H9 (cell line): ENCODE results near the gene IP6K3. TPM values are rescaled to one million over a fixed set of nuclear protein-coding genes. Genes with fewer than 3 reads are reported as not detected.

Source experiments
- DNase-seq: peaks from one replicate; pipeline ENCODE4 v3.0.0-alpha.2; 2017
- H2AFZ ChIP-seq: one replicate; pipeline ENCODE4 v1.6.1; 2013; ENCODE audit warnings: mild to moderate bottlenecking, low read length, control low read depth, moderate library complexity
- H2AK5ac ChIP-seq: 2 replicates; pipeline ENCODE4 v1.6.1; 2013; ENCODE audit warnings: low read length, control low read depth, mixed read lengths; ENCODE audit not compliant: insufficient read length
- H2BK120ac ChIP-seq: one replicate; pipeline ENCODE4 v1.6.1; 2013; ENCODE audit warnings: low read depth, mild to moderate bottlenecking, low read length, control low read depth, inconsistent platforms; ENCODE audit not compliant: poor library complexity, severe bottlenecking
- H2BK12ac ChIP-seq: 2 replicates; pipeline ENCODE4 v1.6.1; 2013; ENCODE audit warnings: low read length, control low read depth, mixed read lengths, low read depth; ENCODE audit not compliant: insufficient read length
- H2BK15ac ChIP-seq: 2 replicates; pipeline ENCODE4 v1.6.1; 2013; ENCODE audit warnings: low read depth, low read length, control low read depth
- H2BK20ac ChIP-seq: one replicate; pipeline ENCODE4 v1.6.1; 2013; ENCODE audit warnings: low read depth, mild to moderate bottlenecking, low read length, control low read depth, inconsistent platforms; ENCODE audit not compliant: poor library complexity, severe bottlenecking
- H2BK5ac ChIP-seq: 2 replicates; pipeline ENCODE4 v1.6.1; 2013; ENCODE audit warnings: low read length, control low read depth, mixed read lengths; ENCODE audit not compliant: insufficient read length
- H3K14ac ChIP-seq: 2 replicates; pipeline ENCODE4 v1.6.1; 2013; ENCODE audit warnings: low read length, control low read depth; ENCODE audit not compliant: insufficient read depth
- H3K18ac ChIP-seq: 2 replicates; pipeline ENCODE4 v1.6.1; 2013; ENCODE audit warnings: low read depth, mild to moderate bottlenecking, mixed read lengths, low read length, control low read depth; ENCODE audit not compliant: insufficient read length
- H3K23ac ChIP-seq: 2 replicates; pipeline ENCODE4 v1.6.1; 2013; ENCODE audit warnings: low read length, control low read depth, mixed read lengths, low read depth; ENCODE audit not compliant: insufficient read length
- H3K23me2 ChIP-seq: 2 replicates; pipeline ENCODE4 v1.6.1; 2013; ENCODE audit warnings: low read depth, mild to moderate bottlenecking, mixed read lengths, low read length, control low read depth; ENCODE audit not compliant: insufficient read length, poor library complexity, severe bottlenecking
- H3K27ac ChIP-seq: 2 replicates; pipeline ENCODE4 v1.5.1; 2013; ENCODE audit warnings: low read length, control low read depth, mixed read lengths, low read depth; ENCODE audit not compliant: insufficient read length
- H3K27me3 ChIP-seq: 2 replicates; pipeline ENCODE4 v1.6.1; 2013; ENCODE audit warnings: low read length, control low read depth, inconsistent platforms; ENCODE audit not compliant: insufficient read depth
- H3K4ac ChIP-seq: 2 replicates; pipeline ENCODE4 v1.6.1; 2013; ENCODE audit warnings: low read depth, mild to moderate bottlenecking, control low read depth, inconsistent platforms, low read length, moderate library complexity
- H3K4me1 ChIP-seq: 2 replicates; pipeline ENCODE4 v1.6.1; 2013; ENCODE audit warnings: low read length, control low read depth, inconsistent platforms; ENCODE audit not compliant: insufficient read depth
- H3K4me2 ChIP-seq: 2 replicates; pipeline ENCODE4 v1.6.1; 2013; ENCODE audit warnings: low read length, control low read depth, mixed read lengths; ENCODE audit not compliant: insufficient read length, insufficient read depth
- H3K56ac ChIP-seq: 2 replicates; pipeline ENCODE4 v1.6.1; 2013; ENCODE audit warnings: low read depth, mild to moderate bottlenecking, mixed read lengths, low read length, control low read depth; ENCODE audit not compliant: insufficient read length
- H3K79me1 ChIP-seq: 2 replicates; pipeline ENCODE4 v1.6.1; 2013; ENCODE audit warnings: low read depth, mild to moderate bottlenecking, moderate library complexity, low read length, control low read depth, inconsistent platforms; ENCODE audit not compliant: insufficient read depth, poor library complexity, severe bottlenecking
- H3K79me2 ChIP-seq: 2 replicates; pipeline ENCODE4 v1.6.1; 2013; ENCODE audit warnings: low read length, control low read depth, inconsistent platforms; ENCODE audit not compliant: insufficient read depth
- H3K9ac ChIP-seq: 2 replicates; pipeline ENCODE4 v1.6.1; 2013; ENCODE audit warnings: low read length, control low read depth, mixed read lengths; ENCODE audit not compliant: insufficient read length; ENCODE audit errors: extremely low read depth
- H3K9me3 ChIP-seq: one replicate; pipeline ENCODE4 v1.6.1; 2013; ENCODE audit warnings: low read depth, low read length, inconsistent platforms; ENCODE audit not compliant: control insufficient read depth
- H3T11ph ChIP-seq: one replicate; pipeline ENCODE4 v1.6.1; 2013; ENCODE audit warnings: mild to moderate bottlenecking, low read length, control low read depth, inconsistent platforms
- H4K20me1 ChIP-seq: one replicate; pipeline ENCODE4 v1.6.1; 2013; ENCODE audit not compliant: control insufficient read depth, insufficient read length, insufficient read depth
- H4K5ac ChIP-seq: 2 replicates; pipeline ENCODE4 v1.6.1; 2013; ENCODE audit warnings: low read depth, mild to moderate bottlenecking, mixed read lengths, low read length, control low read depth; ENCODE audit not compliant: insufficient read length
- H4K8ac ChIP-seq: replicated peaks from 2 replicates; pipeline ENCODE4 v1.6.1; 2013; ENCODE audit warnings: low read length, control low read depth, mixed read lengths, low read depth; ENCODE audit not compliant: insufficient read length
- H4K91ac ChIP-seq: 2 replicates; pipeline ENCODE4 v1.6.1; 2013; ENCODE audit warnings: low read depth, mild to moderate bottlenecking, moderate library complexity, mixed read lengths, low read length, control low read depth; ENCODE audit not compliant: insufficient read length
- H3K27ac Mint-ChIP-seq, 3 experiments: 2 replicates in 2 of 3; 3 replicates in 1 of 3; pipeline ENCODE4 v1.8.0; 2020 to 2021; ENCODE audit warnings: mixed read lengths in 3 of 3, mild to moderate bottlenecking in 1 of 3, moderate library complexity in 1 of 3
- H3K27me3 Mint-ChIP-seq: 2 replicates; pipeline ENCODE4 v1.8.0; 2021; ENCODE audit warnings: low read depth, mild to moderate bottlenecking, moderate library complexity, mixed read lengths
- H3K36me3 Mint-ChIP-seq, 3 experiments: 2 replicates in 2 of 3; 3 replicates in 1 of 3; pipeline ENCODE4 v1.8.0; 2020 to 2021; ENCODE audit warnings: low read depth in 3 of 3, mixed read lengths in 3 of 3; ENCODE audit not compliant: insufficient read depth in 1 of 3
- H3K4me1 Mint-ChIP-seq, 2 experiments: 2 replicates each; pipeline ENCODE4 v1.8.0; 2020; ENCODE audit warnings: mixed read lengths in 2 of 2
- H3K4me3 Mint-ChIP-seq, 2 experiments: 2 replicates in 1 of 2; 3 replicates in 1 of 2; pipeline ENCODE4 v1.8.0; 2020 to 2021; ENCODE audit warnings: mild to moderate bottlenecking in 2 of 2, mixed read lengths in 2 of 2, moderate library complexity in 1 of 2
- H3K9me3 Mint-ChIP-seq, 2 experiments: 2 replicates in 1 of 2; 3 replicates in 1 of 2; pipeline ENCODE4 v1.8.0; 2020; ENCODE audit warnings: mild to moderate bottlenecking in 2 of 2, mixed read lengths in 2 of 2, moderate library complexity in 1 of 2
- CTCF ChIP-seq: fragments of 200-600 bp; sonication (generic); conservative IDR thresholded peaks from 3 replicates; pipeline ENCODE4 v1.8.0; 2021; ENCODE audit warnings: antibody characterized with exemption, mild to moderate bottlenecking
- WGBS: extraction: QIAGEN DNeasy Blood & Tissue Kit; methylation state at CpG from one replicate; pipeline ENCODE4 v1.1.7; 2013; ENCODE audit warnings: missing lambda C conversion rate, low lambda C conversion rate, mixed read lengths; ENCODE audit not compliant: insufficient read length; ENCODE audit errors: extremely low coverage; 5-methylcytosine and 5-hydroxymethylcytosine counted together
- total RNA-seq: library from RNA; stranded (reverse); gene quantifications from 2 replicates; pipeline ENCODE4 v1.2.1, GENCODE V29; 2021

The IP6K3 gene
- total RNA-seq, 1 experiment from 2014 or later, result 0.46 TPM

DNA sequence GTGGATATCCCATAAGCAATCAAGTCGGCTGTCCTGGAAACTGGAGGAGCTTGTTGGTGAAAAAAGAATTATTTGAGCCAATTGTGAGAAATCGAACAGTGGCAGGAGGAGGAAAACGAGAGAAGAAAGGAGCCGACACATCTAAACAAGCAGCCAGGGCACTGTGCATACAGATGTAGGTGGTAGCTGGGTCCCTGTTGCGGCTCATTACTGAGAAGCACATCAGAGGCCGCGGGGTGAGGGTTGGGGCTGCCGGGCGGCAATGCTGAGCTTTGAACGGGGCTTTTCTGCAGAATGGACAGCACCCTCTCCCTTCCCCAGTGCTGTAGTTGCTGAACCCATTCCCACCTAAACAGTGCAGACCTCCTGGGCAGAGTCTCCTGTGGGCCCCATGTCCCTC is 46.3 kb upstream of the IP6K3 start:
- no peaks in the 10 kb centered on the region; the same call in 1 of the 2 replicates for H3K27me3 Mint-ChIP-seq
- H3K79me1 ChIP-seq, result no peaks in the 10 kb centered on the region
- no peak overlapping the region for H2BK12ac ChIP-seq
- H4K20me1 ChIP-seq, result no peaks in the 10 kb centered on the region
- no peak overlapping the region for H4K8ac ChIP-seq
- no peak overlapping the region for H3K27ac ChIP-seq
- H2AFZ ChIP-seq, result no peak overlapping the region
- H2BK15ac ChIP-seq, result no peak overlapping the region
- H3K18ac ChIP-seq, result no peak overlapping the region
- no peak overlapping the region for H4K91ac ChIP-seq
- no peaks in the 10 kb centered on the region for H3K79me2 ChIP-seq
- H3K4me1 ChIP-seq, result peaks cover 8% of the 10 kb centered on the region
- TF ChIP-seq CTCF, result no peak
- peaks cover 79 to 82% of the 10 kb centered on the region in 2 experiments for H3K4me1 Mint-ChIP-seq
- no peak overlapping the region for H3K4me3 Mint-ChIP-seq
- H3K9ac ChIP-seq, result no peak overlapping the region
- no peak overlapping the region for H4K5ac ChIP-seq
- no peaks in the 10 kb centered on the region for H3K9me3 ChIP-seq
- no peak overlapping the region for H3T11ph ChIP-seq
- no peaks in the 10 kb centered on the region for H3K27me3 ChIP-seq
- H3K23me2 ChIP-seq, result peaks cover 4% of the 10 kb centered on the region
- H3K36me3 Mint-ChIP-seq, result no peaks in the 10 kb centered on the region; a peak in 1 of 7 replicates
- WGBS, result no CpG with 5 or more reads among the region's 10 CpGs
- no peak overlapping the region for H3K4me2 ChIP-seq
- no peak overlapping the region for H3K14ac ChIP-seq
- H3K27ac Mint-ChIP-seq, result no peak overlapping the region
- H3K9me3 Mint-ChIP-seq, result no peaks in the 10 kb centered on the region
- no peak overlapping the region for H2BK120ac ChIP-seq
- H2BK20ac ChIP-seq, result no peak overlapping the region
- no peak overlapping the region for H2BK5ac ChIP-seq
- DNase-seq, result no peak
- H3K23ac ChIP-seq, result no peak overlapping the region
- no peak overlapping the region for H2AK5ac ChIP-seq
- H3K4ac ChIP-seq, result no peak overlapping the region
- H3K56ac ChIP-seq, result no peak overlapping the region
